OCI-M1 (cell line): ENCODE results near the gene ITPR2.

Experiments used
- DNase-seq: peaks from one replicate; lab custom pipeline; 2025; lab: John Stamatoyannopoulos, UW

Gene ITPR2

GRCh38 chr12:26514364-26514763 is 318.6 kb downstream of the ITPR2 start:
- no peak for DNase-seq

DNA sequence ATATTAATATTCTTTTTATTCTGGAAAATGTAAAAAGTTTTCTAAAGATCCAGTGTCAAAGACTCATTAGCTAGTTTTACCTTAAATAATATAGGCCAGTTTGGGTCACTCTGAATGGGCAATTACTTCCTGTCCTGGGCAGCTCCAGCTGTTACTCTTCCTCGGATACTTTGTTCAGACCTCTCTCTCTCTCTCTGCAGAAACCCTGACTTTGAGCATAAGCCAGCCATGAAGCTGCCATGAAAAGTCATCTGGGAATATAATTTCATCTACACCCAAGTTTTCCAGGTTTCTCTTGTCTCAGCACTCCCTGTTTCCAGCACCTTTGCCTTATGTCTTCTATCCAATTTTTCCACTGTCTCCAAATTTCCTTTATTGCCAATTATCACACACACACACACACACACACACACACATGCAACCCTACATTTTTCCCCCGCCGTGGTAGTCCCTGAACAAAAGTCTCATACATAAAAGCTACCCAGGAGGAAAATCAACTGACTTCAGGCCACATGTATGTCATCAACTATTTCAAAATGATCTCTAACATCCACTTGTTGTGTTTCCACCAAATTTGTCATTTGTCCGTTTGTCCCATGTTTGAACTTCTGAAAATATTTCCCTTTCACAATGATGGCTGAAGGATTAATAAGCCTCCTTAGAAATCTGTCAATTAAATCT is 319.5 kb downstream of the ITPR2 start:
- DNase-seq, result no peak

DNA sequence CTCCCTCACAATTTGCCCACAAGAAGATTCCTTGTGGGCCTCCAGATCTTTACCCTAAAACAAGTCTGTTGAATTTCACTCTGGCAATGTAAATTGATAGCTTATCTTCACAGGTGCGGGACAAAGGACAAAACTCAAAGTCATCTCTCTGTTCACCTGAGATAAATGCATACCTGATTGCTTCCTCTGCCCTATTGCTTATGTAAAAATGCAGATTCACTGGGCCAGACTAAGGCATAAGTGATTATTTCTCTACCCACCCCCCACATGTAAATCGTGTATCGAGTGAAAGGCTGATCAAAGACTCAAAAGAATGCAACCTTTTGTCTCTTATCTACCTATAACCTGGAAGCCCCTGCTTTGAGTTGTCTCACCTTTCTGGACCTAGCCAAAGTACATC is 320.8 kb downstream of the ITPR2 start:
- no peak for DNase-seq

DNA sequence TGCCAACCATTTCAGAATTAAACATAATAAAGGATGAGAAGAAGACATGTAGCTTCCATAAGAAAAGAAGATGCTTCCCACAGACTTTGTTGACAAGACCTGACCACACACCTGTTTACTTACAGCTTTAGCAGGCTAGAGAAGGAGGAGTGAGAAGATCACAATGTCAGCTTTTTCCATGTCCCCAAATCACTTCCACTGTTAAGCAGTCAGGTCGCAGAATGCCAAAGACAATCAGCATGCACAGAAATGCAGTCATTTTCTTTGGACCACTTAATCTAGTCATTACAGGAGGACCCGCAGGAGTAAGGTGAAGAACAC is 322.7 kb downstream of the ITPR2 start:
- DNase-seq, result no peak

GRCh38 chr12:26507613-26508012 is 325.4 kb downstream of the ITPR2 start:
- no peak for DNase-seq

GRCh38 chr12:26499979-26500640 is 332.9 kb downstream of the ITPR2 start:
- no peak for DNase-seq

GRCh38 chr12:26496170-26496569 is 336.8 kb downstream of the ITPR2 start:
- no peak for DNase-seq

GRCh38 chr12:26493656-26494055 is 339.3 kb downstream of the ITPR2 start:
- DNase-seq, result no peak

GRCh38 chr12:26492406-26492805 is 340.6 kb downstream of the ITPR2 start:
- DNase-seq, result no peak

DNA sequence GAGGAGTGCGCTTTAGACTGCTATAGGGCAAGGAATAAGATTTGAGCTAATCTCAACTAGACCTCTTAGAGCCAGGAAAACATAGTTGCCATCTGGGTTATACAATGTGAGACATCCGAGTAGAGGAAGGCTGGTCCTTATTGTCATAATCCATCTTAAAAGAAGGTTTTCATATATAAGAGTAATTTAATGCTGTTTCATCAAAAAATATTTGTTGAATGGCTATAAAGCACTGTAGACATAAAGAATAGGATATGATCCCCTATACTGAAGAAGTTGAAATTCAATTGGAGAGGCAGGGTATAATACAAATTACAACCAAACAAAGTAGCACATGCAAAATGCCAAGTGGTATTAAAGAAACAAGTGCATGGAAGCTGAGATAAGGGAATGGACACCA is 343.1 kb downstream of the ITPR2 start:
- DNase-seq, result no peak

DNA sequence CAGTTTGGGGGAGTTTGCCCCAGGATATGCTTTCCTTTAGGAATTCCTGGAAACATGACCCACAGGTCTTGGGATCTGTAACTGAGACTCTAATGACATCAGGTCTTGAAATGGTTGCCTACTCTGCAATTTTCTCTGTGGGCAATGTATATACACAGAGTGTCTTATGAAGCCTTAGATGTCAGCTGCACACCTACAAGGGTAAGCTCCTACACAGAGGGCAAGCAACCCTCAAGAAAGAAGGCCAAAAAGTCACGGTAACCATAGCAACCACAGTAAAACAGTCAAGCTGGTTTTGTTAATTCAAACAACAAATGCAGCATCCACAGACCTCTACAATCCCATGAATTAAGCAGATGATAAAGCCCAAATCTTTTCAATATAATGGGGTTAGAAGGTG is 344.6 kb downstream of the ITPR2 start:
- no peak for DNase-seq

- DNase-seq, result peak; percentile 87
Measured at GRCh38 chr12:26473291-26473690, 359.7 kb downstream of the ITPR2 start.

DNA sequence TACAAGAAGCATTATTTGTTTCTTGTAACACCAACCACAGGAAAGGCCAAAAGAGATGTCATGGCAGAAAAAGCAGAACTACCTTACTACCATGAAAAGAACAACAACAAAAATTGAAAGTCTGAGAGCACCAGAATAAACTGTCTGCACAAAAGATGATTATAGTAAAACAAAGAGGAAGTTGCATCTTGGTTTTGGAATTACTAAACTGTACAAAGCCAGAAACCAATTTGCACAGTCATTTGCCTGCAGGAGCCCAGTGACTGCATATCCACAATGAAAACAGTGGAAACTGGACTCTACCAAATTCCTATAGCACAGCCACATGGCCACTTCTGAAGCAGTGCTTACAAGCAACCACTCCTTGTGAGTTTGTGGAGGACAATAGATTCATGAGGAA is 361.4 kb downstream of the ITPR2 start:
- peak; percentile 95 for DNase-seq

DNA sequence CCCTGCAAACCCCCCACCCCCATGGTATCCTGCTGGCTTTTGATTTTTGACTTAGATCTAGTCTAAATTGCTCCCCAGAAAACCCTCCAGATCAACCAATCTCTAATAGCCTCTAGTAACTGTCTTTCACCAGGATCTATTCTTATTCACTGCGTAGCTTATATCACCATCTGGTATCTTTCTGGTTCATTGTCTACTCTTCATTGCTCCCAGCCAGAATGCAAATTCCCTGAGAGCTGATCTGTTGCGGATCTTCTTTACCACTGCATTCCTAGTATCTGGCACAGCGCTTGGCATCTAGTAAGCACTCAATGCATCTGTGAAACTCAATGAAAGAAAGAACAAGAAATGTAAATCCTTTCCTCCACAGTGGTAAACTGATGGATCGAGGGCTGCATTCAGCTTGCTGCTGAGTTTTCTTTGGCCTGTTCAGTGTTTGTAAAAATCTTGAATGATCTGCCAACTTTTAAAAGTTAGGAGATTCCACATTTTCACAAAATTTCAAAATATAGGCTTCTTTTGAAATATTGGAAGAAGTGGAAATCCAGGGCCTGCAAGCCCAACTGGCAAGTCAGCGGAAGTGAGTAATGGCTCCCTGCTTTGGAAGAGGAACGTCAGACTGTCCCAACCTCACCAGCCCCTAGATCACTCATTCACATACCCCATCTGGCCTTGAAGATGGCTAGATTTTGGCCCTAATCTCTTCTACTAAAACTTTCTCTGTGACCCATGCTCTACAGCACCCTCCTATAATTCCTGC is 363.4 kb downstream of the ITPR2 start:
- no peak for DNase-seq

GRCh38 chr12:26467351-26467750 is 365.6 kb downstream of the ITPR2 start:
- no peak for DNase-seq

DNA sequence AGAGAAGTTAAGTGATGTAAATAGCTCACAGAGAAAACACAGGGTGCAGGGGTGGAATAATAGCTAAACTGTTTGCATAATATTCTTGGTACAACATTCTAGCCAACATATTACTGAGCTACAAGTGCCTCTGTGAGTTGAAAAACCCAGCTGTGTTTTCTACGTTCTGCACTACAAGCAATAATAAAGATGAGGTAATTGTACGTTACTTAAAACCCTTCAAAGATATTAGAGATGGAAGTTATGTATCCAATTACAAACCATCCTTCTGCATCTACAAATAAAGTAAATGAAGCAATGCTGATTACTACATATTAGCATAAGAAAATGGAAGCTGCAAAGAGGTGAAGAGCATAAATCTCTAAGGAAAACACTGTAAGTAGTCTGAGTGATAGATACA is 366.3 kb downstream of the ITPR2 start:
- no peak for DNase-seq

DNA sequence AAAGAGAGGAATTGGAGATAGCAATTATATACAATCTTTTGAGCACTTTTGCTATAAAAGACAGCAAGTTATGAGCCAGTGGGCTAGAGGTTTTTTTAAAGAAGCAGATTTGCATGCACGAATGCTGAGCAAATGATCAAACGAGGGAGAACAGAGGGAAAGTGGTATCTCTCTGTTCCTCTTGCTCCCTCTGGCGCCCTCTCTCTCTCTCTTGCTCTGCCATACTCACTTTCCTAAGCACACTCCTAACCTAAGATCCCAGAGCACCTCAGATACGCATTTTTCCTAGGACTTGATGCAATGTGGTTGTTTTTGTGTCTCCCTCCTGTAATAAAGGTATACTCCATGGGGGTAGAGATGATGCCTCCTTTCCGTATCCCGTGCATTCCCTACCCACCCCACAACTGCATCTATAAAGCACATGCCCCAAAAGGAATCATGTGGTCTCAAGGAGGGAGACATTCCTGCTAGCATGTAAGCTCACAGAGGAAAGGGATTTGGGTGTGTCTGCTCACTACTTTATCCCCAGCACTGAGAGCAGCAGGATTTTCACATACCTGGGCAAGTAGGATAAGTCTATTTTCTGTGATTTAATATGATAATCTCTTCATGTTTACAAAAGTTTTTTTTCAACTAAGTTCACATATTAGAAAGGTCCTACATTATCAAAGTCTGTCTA is 367.4 kb downstream of the ITPR2 start:
- DNase-seq, result no peak

DNA sequence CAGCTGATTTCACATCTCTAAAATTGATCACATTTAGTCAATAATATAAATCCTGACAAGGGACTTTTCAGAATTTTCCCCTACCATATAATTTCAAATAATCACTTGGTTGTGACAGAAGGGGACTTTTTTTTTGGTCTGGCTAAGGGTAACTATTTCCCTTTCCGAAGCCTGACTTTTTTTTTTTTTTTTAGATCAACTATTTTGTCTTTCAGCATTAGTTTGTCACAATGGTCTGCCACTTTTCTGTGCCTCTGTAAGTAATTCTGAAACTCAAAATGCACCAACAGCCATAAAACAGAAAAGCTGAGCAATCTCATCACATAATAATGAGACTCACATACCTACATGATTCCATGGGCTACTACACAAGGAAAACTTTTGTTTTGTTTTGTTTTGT is 371.2 kb downstream of the ITPR2 start:
- no peak for DNase-seq

DNA sequence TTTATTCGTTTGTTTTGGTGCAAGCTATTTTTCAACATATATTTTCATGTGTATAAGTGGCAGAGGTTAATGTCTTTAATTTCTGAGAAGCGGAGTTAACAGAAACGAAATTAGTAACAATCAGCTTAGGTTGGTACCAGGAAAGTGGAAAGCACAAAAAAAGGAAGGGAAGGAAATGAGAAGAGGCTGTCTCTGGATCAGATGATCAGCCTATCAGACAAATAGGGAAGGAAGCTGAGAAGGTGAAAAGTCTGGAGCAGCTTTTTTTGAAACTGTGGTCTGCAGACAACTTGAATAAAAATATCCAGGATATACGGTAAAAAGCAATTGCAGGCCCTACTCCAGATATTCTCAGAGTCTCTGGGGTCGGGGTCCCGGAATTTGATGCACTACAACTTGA is 372.6 kb downstream of the ITPR2 start:
- no peak for DNase-seq

GRCh38 chr12:26455936-26456574 is 376.9 kb downstream of the ITPR2 start:
- DNase-seq, result peak; percentile 75

- DNase-seq, result peak; percentile 36
Measured at GRCh38 chr12:26453246-26453645, 379.7 kb downstream of the ITPR2 start.

DNA sequence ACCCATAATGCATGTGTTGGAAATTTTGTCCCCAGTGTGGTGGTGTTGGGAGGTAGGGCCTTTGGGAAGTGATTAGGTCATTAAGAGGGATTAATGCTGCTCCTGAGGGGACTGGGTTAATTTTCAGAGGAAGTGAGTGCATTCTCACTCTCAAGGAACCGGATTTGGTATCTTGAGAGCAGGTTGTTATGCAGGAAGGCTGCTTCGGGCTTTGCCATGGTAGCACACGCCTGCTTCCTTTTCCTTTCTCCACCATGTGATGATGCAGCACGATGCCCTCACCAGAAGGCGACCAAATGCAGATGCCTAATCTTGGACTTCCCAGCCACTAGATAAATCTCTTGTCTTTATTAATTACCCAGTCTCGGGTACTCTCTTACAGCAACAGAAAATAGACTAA is 380.5 kb downstream of the ITPR2 start:
- no peak for DNase-seq
